22Rv1 (cell line): Measurements from ENCODE around the gene BMF.

Source experiments
- ZFX ChIP-seq: fragments of 450-650 bp; IDR thresholded peaks from 2 replicates; pipeline ENCODE4 v1.6.1; 2017; ENCODE audit warnings: antibody characterized with exemption, borderline replicate concordance
- TF ChIP-seq, protein P1 (sequence below): fragments of 450-650 bp; IDR thresholded peaks from 2 replicates; pipeline ENCODE4 v1.5.1; 2017; ENCODE audit warnings: mild to moderate bottlenecking

DNA sequence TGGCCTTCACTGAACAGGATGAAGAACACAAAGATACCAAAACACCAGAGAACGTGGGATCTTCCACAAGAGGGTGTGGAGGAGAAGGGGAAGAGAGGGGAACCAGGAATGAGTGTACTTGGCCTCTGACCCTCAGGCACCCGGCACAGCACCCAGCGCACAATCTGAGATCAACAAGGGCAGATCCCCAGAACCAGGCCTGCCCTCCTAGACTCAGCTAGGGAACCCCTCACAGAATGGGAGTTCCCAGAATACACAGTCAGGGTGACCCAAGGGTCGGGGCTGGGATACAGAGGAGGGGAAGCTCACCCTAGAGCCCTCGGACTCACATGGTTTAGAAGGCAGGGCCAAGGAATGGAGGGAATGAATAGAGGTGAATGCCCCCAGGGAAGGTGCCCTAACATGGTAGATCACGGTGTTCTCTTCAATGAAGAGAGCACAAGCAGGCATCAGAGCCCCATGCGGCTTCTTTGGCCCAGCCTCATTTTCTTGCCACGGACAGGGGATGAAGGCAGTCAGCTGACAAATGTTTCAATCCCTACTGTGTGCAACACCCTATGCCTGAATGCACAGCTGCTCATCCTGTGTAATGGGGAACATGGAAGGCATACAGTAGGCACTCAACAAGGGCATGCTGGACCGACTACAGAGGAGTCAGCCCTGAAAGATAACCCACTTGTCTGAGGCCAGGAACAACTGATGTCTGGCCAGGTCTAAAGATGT, 13.1 kb downstream of the BMF start:
- TF ChIP-seq, protein P1, sequence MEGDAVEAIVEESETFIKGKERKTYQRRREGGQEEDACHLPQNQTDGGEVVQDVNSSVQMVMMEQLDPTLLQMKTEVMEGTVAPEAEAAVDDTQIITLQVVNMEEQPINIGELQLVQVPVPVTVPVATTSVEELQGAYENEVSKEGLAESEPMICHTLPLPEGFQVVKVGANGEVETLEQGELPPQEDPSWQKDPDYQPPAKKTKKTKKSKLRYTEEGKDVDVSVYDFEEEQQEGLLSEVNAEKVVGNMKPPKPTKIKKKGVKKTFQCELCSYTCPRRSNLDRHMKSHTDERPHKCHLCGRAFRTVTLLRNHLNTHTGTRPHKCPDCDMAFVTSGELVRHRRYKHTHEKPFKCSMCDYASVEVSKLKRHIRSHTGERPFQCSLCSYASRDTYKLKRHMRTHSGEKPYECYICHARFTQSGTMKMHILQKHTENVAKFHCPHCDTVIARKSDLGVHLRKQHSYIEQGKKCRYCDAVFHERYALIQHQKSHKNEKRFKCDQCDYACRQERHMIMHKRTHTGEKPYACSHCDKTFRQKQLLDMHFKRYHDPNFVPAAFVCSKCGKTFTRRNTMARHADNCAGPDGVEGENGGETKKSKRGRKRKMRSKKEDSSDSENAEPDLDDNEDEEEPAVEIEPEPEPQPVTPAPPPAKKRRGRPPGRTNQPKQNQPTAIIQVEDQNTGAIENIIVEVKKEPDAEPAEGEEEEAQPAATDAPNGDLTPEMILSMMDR: no peak
- no peak for TF ChIP-seq ZFX
